ENCODE measurements around the gene UBE2E2.
"Not testable (repeated sequence)": the region's sequence is repeated elsewhere in the genome, so short reads cannot be mapped to it uniquely, and the experiment has no call there.

Gene UBE2E2

GRCh38 chr3:23588547-23588946 lies 385.4 kb downstream of the UBE2E2 start:
- DNase-seq (ENCODE audit: low read depth in 2 of 2): no peak

DNA sequence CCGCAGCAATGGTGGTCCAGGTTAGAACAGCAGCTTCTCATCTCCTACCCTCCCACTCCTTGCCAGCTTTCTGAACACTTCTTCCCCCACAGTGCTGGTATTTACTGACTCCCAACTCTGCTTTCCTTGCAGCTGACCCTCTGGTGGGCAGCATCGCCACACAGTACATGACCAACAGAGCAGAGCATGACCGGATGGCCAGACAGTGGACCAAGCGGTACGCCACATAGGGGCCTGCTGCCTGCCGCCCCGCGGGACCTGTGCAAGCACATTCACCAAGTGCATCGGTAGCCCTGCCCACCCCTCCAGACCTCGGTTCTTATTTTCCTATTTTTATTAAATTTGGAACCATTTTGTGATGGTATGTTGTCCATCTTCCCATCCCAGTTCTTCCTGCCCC lies 386.5 kb downstream of the UBE2E2 start:
- no peak for DNase-seq (ENCODE audit: low read depth in 2 of 2)

- no peak for DNase-seq (ENCODE audit: low read depth in 2 of 2)
Measured at GRCh38 chr3:23590424-23591273, 387.5 kb downstream of the UBE2E2 start.

- DNase-seq (ENCODE audit: low read depth in 2 of 2): no peak
Measured at GRCh38 chr3:23591374-23591773, 388.2 kb downstream of the UBE2E2 start.

DNA sequence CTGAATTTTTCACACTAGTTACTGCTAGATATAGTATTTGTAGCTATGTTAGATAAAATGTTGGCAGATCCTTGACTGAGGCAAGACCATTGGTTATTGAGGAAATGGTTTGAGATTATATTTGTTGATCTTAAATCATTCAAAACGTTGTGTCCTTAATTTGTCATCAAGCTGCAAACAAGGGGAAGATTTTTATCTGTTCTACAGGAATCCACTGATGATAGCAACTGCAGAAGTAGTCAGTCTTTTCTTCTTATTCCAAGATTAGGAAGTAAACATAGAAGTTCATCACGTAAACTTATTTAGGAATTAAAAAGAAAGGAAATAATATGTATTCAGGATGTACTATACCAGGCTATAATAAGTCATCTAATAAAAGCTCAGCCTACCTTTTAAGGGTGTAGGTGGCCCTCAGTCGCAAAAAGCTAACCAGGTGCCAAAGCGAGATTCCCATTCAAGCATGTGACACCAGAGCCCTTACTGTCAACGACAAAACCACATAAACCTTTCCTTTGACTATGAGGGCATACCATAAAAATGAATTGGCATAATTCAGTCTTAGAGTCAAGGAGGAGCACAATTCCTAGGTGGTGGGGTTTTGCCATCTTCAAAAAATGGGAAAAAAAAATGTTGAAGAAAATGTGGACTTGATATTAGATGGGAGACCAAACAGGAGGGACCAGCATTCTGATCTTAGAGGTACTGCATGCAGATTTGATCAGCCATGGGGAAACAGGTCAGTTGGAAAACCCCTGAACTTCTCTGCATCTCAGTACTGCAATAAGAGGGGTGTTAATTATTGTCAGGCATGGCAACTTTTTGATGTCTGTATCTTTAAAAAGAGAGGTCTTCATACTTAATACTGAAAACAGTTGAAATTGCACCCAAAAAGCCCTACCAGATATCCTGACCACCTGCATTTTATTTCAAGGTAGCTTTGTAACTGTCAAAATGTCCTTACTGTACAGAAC lies 390.1 kb downstream of the UBE2E2 start:
- no peak for DNase-seq (ENCODE audit: low read depth in 2 of 2)

GRCh38 chr3:23594066-23594465 lies 390.9 kb downstream of the UBE2E2 start:
- no peak for DNase-seq (ENCODE audit: low read depth in 2 of 2)

- no peak for DNase-seq (ENCODE audit: low read depth in 2 of 2)
Measured at GRCh38 chr3:23594894-23595670, 392.0 kb downstream of the UBE2E2 start.

- DNase-seq (ENCODE audit: low read depth in 2 of 2): no peak
Measured at GRCh38 chr3:23595851-23596250, 392.7 kb downstream of the UBE2E2 start.

DNA sequence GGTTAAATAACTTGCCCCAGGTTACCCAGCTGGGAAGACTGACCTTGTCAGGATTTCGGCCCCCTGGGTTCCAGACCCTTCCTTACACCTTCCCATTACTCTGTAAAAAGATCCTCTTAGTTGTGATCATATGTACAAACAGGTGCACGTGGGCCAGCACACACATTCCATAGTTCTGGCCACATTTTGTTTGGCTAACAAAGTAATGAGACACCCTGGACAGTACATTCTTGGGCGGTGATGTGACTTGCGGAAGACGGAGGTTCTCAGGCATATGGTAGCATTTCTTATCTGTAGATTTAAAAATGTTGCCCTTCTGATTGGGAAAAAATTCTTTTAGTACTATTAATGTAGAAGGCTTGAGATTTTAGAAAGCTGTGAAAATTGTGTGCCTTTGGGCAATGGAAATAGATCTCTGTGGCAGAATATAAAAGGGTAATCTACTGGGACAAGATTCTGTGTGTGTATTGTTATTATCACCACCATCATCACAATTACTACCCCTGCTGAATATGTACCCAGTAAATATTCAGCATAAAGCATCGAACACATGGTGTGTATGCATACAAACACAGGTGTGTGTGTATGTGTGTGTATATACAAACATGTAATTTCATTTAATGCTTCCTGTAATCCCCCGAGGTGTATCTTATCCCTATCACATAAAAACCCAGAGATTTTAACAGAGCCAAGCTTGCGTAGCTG lies 397.2 kb downstream of the UBE2E2 start:
- DNase-seq (ENCODE audit: low read depth in 2 of 2): no peak

- no peak for DNase-seq (ENCODE audit: low read depth in 2 of 2)
Measured at GRCh38 chr3:23601091-23601822, 398.1 kb downstream of the UBE2E2 start.

DNA sequence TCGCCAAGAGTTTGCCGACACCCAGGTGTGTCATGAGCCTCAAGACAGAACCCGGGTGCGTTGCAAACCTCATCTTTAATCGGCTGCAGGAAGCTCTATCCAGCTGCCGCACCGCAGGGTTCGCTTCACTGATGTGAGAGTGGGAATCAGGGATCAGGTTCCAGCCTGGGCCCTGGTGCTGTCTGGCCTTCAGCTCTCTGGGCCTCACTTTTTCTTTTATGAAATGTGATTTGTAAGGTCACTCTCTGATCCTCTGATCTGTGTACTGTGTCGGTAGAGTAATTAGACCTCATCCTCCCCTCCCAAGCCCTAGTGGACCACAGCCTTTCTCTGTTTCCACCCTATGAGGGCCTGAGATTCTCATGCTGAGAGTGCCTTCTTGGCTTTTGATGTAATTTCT lies 399.8 kb downstream of the UBE2E2 start:
- no peak for DNase-seq (ENCODE audit: low read depth in 2 of 2)

GRCh38 chr3:23607184-23607847 lies 404.2 kb downstream of the UBE2E2 start:
- no peak for DNase-seq (ENCODE audit: low read depth in 2 of 2)

DNA sequence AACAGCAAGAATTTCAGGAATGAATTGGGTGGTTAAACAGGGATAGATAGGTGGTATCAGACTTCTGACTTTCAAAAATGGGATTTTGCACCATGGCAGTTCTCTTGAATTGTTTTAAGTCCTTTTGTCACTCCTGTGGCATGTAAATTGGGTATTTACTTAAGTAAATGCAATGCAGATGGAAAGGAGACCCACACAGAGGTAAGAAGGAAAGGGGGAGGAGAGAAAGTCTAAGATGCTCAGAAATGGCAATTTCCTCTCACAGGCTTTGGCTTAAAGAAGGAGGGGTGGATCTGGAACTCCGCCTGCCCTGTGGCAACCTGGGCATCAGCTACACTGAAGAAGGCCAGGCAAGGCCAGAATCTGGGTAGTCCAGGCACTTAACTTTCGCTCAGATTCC lies 405.5 kb downstream of the UBE2E2 start:
- DNase-seq (ENCODE audit: low read depth in 2 of 2): no peak

- no peak for DNase-seq (ENCODE audit: low read depth in 2 of 2)
Measured at GRCh38 chr3:23611737-23612295, 408.7 kb downstream of the UBE2E2 start.

DNA sequence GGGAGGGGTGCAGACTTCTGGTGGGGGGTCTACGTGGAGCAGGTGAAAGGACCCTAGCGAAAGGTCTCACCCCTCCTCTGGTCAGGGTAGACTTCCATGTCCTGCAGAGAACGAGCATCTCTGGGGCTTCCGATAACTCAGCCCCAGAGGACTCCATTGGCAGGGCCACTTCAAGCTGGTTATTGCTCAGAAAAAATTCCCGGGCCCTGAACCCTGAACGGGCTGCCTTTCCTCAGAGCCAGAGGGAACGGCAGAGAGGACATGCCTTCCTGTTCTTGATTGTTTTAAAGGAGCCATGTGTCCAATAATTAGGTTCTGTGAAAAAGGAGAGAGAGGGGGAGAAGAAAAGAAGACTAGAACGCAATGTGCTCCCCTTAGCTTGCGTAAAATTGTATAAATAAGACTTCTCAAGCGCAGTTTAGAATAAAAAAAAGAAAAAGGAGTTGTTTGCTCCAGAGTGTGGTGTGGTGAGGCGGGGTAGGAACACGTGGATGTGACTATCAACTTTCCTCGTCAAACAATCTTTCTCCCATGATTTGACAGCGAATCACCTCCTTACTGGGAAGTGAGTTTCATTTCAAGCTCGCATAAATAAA lies 409.3 kb downstream of the UBE2E2 start:
- no peak for DNase-seq (ENCODE audit: low read depth in 2 of 2)

DNA sequence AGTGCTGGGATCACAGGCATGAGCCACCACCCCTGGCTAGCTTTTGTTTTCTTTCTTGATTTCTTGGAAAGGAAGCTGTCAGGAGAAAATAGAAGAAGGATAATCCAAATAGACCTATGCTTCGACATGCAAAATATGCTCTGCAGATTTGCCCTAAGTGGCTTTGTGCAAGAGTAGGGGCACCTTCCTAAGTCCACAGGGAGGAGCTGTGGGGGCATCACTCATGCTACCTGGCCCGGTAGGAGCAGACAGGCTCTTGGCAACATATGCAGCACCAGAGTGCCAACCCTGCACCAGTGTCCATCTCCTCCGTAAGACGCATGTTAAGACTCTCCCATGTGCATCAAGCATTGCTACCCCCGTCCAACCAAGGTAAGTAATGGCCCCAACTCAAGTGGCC lies 411.9 kb downstream of the UBE2E2 start:
- no peak for DNase-seq (ENCODE audit: low read depth in 2 of 2)

- not testable (repeated sequence) for DNase-seq (ENCODE audit: low read depth in 2 of 2)
Measured at GRCh38 chr3:23618475-23618874, 415.3 kb downstream of the UBE2E2 start.

DNA sequence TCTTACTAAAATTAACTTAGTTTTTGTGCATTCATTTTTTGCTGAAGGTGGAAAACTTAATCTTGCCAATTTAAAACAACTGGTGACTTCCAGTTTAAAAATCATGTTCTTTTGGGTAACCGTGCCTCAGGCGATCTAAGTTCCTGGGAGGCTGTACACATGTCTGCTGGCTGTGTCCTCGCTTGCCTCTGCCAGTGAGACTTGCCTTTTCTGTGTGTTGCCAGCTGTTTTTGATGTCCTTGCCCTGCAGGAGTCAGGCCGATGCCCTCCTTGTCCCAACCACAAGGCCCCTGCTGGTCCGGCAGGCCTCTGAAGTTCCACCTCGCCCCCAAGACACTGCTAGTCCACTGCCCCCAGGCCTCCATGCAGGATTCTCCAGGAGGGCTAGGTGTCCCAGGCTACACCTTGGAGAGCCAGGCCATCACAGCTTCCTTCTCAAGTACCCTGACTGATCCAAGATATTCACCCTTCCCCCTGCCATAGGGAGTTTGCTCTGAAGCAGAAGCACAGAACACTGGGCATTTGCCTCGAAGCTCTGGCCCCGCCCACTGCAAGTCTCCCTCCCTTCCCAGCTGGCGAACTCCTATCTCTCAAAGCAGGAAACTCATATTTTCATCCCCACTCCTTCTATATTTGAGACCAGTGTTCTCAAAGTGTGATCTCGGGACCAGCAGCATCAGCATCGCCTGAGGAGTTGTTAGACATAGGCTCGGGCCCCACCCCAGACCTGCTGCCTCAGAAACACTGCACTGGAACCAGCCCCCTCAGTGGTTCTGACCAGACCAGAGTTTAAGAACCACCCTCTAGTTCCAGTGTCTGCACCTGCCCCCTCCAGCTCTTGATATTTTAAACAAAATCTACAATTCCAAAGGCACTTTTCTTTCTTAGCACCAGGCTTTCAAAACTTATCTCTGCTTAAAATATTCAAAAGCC lies 416.8 kb downstream of the UBE2E2 start:
- no peak for DNase-seq (ENCODE audit: low read depth in 2 of 2)
